Fibroblast of the aortic adventitia (primary cell): ENCODE data around the gene GSS. TPM values are rescaled to one million over a fixed set of nuclear protein-coding genes. Genes with fewer than 3 reads are reported as not detected.
"Not testable (repeated sequence)": the region's sequence is repeated elsewhere in the genome, so short reads cannot be mapped to it uniquely, and the experiment has no call there.

Source experiments
- DNase-seq: peaks from one replicate; pipeline ENCODE4 v3.0.0-alpha.2; 2010; ENCODE audit warnings: low read depth
- H3K4me3 ChIP-seq: 2 replicates; pipeline ENCODE4 v1.5.1; 2011; ENCODE audit warnings: low read depth, mild to moderate bottlenecking, control low read depth, low read length, moderate library complexity
- CTCF ChIP-seq: IDR thresholded peaks from 2 replicates; pipeline ENCODE4 v1.5.1; 2011; ENCODE audit warnings: mild to moderate bottlenecking, low read length, control low read depth, inconsistent platforms; ENCODE audit not compliant: insufficient read depth
- total RNA-seq: library from RNA; depleted of rRNA; stranded (reverse); fragments of >200 nt; gene quantifications from 2 replicates; pipeline ENCODE4 v1.2.3, GENCODE V29; 2012; ENCODE audit warnings: low replicate concordance

The GSS gene
- total RNA-seq, 1 donor: 57.8 TPM

- no peak for TF ChIP-seq CTCF
- H3K4me3 ChIP-seq: no peak overlapping the region
- peak; percentile 9 for DNase-seq
Observed at GRCh38 chr20:34915749-34916455, 39.7 kb downstream of the GSS start.

GRCh38 chr20:34915131-34915530 is 40.5 kb downstream of the GSS start:
- no peak for DNase-seq
- TF ChIP-seq CTCF: no peak
- no peak overlapping the region for H3K4me3 ChIP-seq

GRCh38 chr20:34907616-34908469 is 47.8 kb downstream of the GSS start:
- peak; percentile 89 for DNase-seq
- no peak for TF ChIP-seq CTCF

GRCh38 chr20:34904202-34904621 is 51.4 kb downstream of the GSS start:
- H3K4me3 ChIP-seq: no peak overlapping the region
- TF ChIP-seq CTCF: no peak
- DNase-seq: no peak

More at GRCh38 chr20:34907616-34908469, 47.8 kb downstream of the GSS start:
- no peak overlapping the region for H3K4me3 ChIP-seq

GRCh38 chr20:34898731-34899130 is 56.9 kb downstream of the GSS start:
- not testable (repeated sequence) for H3K4me3 ChIP-seq, DNase-seq

GRCh38 chr20:34898129-34898528 is 57.5 kb downstream of the GSS start:
- not testable (repeated sequence) for DNase-seq, H3K4me3 ChIP-seq

- peak; percentile 67 for DNase-seq
- no peak overlapping the region for H3K4me3 ChIP-seq
- no peak for TF ChIP-seq CTCF
Observed at GRCh38 chr20:34896086-34896621, 59.5 kb downstream of the GSS start.
